Psoas muscle (tissue), 8 donors: ENCODE data around the gene NOP16. TPM values are rescaled to one million over a fixed set of nuclear protein-coding genes. Genes with fewer than 3 reads are reported as not detected.
"Not testable (repeated sequence)": the region's sequence is repeated elsewhere in the genome, so short reads cannot be mapped to it uniquely, and the experiment has no call there.

Source experiments
- ATAC-seq, 4 donors: fragments of 200-7000 bp; cut with Tn5 transposase; one replicate each; pipeline ENCODE4 v1.9.1; 2020; ENCODE audit warnings: moderate library complexity in 3 of 4, mild to moderate bottlenecking in 2 of 4
- DNase-seq, 2 donors: peaks; one replicate each; pipeline ENCODE4 v3.0.0-alpha.2; 2020
- H3K27ac ChIP-seq: fragments of 200-600 bp; one replicate; pipeline ENCODE4 v1.8.0; 2022
- H3K27me3 ChIP-seq, 3 donors: fragments of 200-600 bp in 1 of 3; one replicate each; pipeline versions ENCODE4 v1.6.1 to v1.8.0; 2013 to 2022; ENCODE audit warnings: low read length in 2 of 3, mild to moderate bottlenecking in 2 of 3, moderate library complexity in 1 of 3; ENCODE audit not compliant: insufficient read depth in 3 of 3
- H3K36me3 ChIP-seq, 2 donors: fragments of 200-600 bp in 1 of 2; one replicate each; pipeline versions ENCODE4 v1.6.1 to v1.8.0; 2013 to 2022; ENCODE audit warnings: low read depth in 1 of 2, mild to moderate bottlenecking in 1 of 2, moderate library complexity in 1 of 2; ENCODE audit not compliant: insufficient read depth in 1 of 2
- H3K4me1 ChIP-seq: fragments of 200-600 bp; one replicate; pipeline ENCODE4 v1.8.0; 2022
- H3K4me3 ChIP-seq: fragments of 200-600 bp; one replicate; pipeline ENCODE4 v1.8.0; 2022; ENCODE audit warnings: mild to moderate bottlenecking
- H3K9me3 ChIP-seq: fragments of 200-600 bp; one replicate; pipeline ENCODE4 v1.8.0; 2022
- WGBS, 3 donors: extraction: QIAGEN DNeasy Blood & Tissue Kit; methylation state at CpG; one replicate each; pipeline versions ENCODE4 v1.1.6 to v1.1.7; 2013; 5-methylcytosine and 5-hydroxymethylcytosine counted together
- intact Hi-C, 2 donors: fragments of 100-400 bp; cut with DNase I; formaldehyde crosslinking; loops; one replicate each; pipeline versions ENCODE4 v1.11.0 to v1.14.2; 2022
- polyA plus RNA-seq, 3 donors: library from polyadenylated mRNA; stranded (reverse); fragments of 200-250 nt; gene quantifications; one replicate each; pipeline ENCODE4 v1.2.3, GENCODE V29; 2013
- total RNA-seq, 4 donors: library from RNA; stranded (reverse); fragmentation: NEBNext Ultra II Directional in 2 of 4; extraction: Animal tissue kit (Norgen Biotek cat#: 25700) in 2 of 4; gene quantifications; one replicate each; pipeline versions ENCODE4 v1.2.1 to v1.2.4, GENCODE V29; 2021 to 2023
- TF ChIP-seq, protein P1 (sequence below): fragments of 200-600 bp; IDR thresholded peaks from one replicate; pipeline ENCODE4 v1.8.0; 2022; ENCODE audit warnings: antibody characterized with exemption
- donor health status: healthy with polysubstance abuse.
- donor health status: DM: no; HTN: no; CAD: no; lungs with moderate emphysema.
- donor health status: Bipolar disorder and iron deficiency.
- donor health status: healthy.
- donor health status: DM: yes; HTN: yes; CAD: no.
- donor health status: DM: no; HTN: no; CAD: no.
- donor health status: DM: no; HTN: no; CAD: no.
- donor health status: DM: yes; HTN: yes; CAD: no.

The NOP16 gene
- total and polyA plus RNA-seq, 7 donors: 35.6 to 206 (median 76.2) TPM

DNA sequence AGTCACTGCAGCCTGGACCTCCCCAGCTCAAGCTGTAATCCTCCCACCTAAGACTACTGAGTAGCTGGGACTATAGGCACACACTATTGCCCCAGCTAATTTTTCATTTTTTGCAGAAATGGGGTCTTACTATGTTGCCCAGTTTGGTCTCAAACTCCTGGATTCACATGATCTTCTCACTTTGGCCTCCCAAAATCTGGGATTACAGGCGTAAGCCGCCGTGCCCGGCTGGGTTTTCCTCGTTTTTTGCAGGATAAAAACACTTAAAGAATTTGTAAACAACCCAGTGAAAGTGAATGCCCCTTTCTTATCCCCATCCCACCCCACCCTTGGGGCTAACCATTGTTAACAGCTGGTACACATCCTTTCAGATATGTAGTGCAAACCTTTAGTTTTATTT lies 20.2 kb upstream of the NOP16 start:
- TF ChIP-seq, protein P1, sequence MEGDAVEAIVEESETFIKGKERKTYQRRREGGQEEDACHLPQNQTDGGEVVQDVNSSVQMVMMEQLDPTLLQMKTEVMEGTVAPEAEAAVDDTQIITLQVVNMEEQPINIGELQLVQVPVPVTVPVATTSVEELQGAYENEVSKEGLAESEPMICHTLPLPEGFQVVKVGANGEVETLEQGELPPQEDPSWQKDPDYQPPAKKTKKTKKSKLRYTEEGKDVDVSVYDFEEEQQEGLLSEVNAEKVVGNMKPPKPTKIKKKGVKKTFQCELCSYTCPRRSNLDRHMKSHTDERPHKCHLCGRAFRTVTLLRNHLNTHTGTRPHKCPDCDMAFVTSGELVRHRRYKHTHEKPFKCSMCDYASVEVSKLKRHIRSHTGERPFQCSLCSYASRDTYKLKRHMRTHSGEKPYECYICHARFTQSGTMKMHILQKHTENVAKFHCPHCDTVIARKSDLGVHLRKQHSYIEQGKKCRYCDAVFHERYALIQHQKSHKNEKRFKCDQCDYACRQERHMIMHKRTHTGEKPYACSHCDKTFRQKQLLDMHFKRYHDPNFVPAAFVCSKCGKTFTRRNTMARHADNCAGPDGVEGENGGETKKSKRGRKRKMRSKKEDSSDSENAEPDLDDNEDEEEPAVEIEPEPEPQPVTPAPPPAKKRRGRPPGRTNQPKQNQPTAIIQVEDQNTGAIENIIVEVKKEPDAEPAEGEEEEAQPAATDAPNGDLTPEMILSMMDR: no peak
- Histone ChIP-seq H3K27me3 (no peaks in the 10 kb centered on the region), H3K36me3 (peaks cover 0 to 75% of the 10 kb centered on the region in 2 donors), H3K4me3 (no peak overlapping the region), H3K9me3 (no peaks in the 10 kb centered on the region), H3K4me1 (peaks cover 31% of the 10 kb centered on the region), H3K27ac (no peak overlapping the region)
- 84 to 91% (median 88%) methylated on average over 5 of the region's 5 CpGs for WGBS, 3 donors
- intact Hi-C loops: no loop called here
- no peak for DNase-seq
- ATAC-seq: no peak

DNA sequence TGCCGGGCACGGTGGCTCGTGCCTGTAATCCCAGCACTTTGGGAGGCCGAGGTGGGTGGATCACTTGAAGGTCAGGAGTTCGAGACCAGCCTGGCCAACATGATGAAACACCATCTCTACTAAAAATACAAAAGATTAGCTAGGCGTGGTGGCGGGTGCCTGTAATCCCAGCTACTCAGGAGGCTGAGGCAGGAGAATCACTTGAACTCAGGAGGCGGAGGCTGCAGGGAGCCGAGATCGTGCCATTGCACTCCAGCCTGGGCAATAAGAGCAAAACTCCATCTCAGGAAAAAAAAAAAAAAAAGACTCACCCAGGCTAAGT lies 19.8 kb upstream of the NOP16 start:
- H3K27me3 ChIP-seq, H3K4me3 ChIP-seq, H3K9me3 ChIP-seq, DNase-seq, ATAC-seq, intact Hi-C loops: not testable (repeated sequence)
- H3K4me1 ChIP-seq: peaks cover 27% of the 10 kb centered on the region
- peaks cover 0 to 79% of the 10 kb centered on the region in 2 donors for H3K36me3 ChIP-seq
- WGBS, 3 donors: 69 to 88% (median 83%) methylated on average over 10 of the region's 10 CpGs
- H3K27ac ChIP-seq: peak overlapping the region; percentile 55

DNA sequence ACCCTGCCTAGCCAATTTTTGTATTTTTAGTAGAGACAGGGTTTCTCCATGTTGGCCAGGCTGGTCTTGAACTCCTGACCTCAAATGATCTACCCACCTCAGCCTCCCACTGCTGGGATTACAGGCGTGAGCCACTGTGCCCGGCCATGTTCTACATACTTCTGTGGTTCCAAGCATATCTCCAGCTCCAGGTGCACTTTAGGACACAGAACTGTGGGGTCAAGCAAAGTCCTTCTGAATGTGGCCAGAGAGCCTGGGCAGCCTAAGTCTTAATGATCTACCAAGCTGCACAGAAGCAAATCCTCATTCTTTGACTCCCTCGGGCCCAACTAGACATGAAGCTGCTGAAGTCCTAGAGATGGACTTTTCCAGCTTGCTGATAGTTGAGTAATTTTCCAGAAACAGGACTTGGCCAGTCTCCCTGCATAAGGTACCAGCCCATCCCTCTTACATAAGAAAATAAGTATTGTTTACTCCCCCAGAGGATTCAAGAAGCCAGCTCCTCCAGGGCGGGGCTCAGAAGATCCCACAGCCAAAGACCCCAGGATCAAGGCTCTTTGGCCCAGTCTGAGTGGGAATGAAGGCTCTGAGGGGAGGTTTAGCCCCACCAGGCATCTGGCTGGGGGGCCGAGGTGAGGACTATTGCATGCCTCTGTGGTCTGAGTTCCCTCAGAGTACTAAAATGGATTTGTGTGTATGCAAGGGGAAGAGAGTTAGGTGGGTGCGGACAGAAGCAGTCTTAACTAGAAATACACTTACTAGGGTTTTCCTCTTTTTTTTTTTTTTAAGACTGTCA lies 19.3 kb upstream of the NOP16 start:
- ATAC-seq: peak in 3 of 4 donors; percentile 21 to 51 (median 29)
- no peak for DNase-seq
- intact Hi-C loops: no loop called here
- TF ChIP-seq, protein P1: no peak
- H3K27ac ChIP-seq: peak overlapping the region; percentile 55
- H3K4me1 ChIP-seq: peaks cover 22% of the 10 kb centered on the region
- H3K36me3 ChIP-seq: peaks cover 0 to 79% of the 10 kb centered on the region in 2 donors
- no peaks in the 10 kb centered on the region for H3K27me3 ChIP-seq
- WGBS, 3 donors: 58 to 59% (median 58%) methylated on average over 6 of the region's 6 CpGs
- H3K4me3 ChIP-seq: no peak overlapping the region
- no peaks in the 10 kb centered on the region for H3K9me3 ChIP-seq

DNA sequence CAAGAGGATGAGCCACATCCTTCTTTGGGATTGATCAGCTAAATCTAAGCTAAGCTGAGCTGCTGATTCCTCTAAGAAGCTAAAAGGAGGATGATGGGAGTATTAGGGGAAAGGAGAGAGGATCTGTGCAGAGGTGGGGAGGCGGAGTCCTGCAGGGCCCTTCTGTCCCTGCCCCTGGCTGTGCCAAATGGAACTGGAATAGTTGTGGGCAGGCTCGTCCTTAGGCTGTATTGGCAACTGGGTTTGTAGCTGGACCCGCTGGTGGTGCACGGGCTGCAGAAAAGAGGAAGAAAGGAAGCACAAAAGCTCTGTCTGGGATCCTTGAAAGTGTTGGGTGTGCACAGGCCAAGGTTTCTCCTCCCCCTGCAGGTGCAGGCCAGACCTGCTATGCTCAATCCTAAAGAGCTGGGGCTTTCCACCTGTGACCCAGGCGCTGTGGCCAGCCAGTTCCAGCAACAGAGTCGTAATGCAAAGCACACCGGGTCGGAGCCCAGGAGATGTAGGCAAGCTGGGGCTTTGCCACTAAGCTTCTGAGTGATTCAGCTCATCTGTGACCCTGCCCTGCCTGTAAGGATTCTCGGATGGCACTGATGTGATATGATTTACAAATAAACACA lies 18.1 kb upstream of the NOP16 start:
- Histone ChIP-seq H3K4me1 (peaks cover 17% of the 10 kb centered on the region), H3K27me3 (no peaks in the 10 kb centered on the region), H3K4me3 (no peak overlapping the region), H3K27ac (no peak overlapping the region), H3K9me3 (no peaks in the 10 kb centered on the region), H3K36me3 (peaks cover 0 to 85% of the 10 kb centered on the region in 2 donors)
- 75 to 92% (median 80%) methylated on average over 9 of the region's 9 CpGs for WGBS, 3 donors
- DNase-seq (no peak), ATAC-seq (no peak)
- TF ChIP-seq, protein P1: no peak
- intact Hi-C loops: no loop called here

DNA sequence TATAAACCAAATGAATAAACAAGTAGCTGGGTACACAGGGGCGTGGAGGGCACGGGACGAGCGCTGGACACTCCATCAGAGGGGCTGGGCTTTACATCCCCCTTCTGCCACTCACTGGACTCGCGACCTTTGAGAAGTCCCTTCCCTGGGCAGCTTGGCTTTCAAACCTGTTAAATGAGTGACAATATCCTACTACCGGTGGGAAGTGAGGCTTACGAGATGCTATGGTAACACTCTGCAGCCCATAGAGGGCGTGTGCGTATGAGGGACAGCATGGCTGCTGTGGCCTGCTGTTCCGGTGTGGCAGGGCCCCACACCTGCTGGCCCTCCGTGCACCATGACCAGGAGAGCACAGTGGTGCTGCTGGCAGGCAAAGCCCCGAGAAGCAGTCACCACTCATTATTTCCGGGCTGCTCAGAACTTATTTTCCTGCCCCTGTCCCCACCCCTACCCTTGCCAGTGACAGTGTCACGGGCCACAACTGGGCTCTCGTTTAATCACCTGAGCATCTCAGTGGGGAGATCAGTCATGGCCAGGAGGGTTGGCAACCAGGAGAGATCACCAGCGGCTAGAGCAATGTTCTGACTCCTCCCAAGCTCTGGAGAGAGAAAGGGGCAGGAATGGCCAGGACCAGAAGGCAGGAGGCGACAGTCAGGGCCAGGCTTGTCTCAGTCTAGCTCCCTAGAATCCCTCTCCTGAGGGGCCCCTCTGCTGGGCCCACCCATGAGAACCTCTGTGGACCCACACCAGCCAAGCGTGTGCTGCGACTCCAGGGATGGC lies 17.4 kb upstream of the NOP16 start:
- Histone ChIP-seq H3K36me3 (peaks cover 0 to 90% of the 10 kb centered on the region in 2 donors), H3K4me1 (peaks cover 11% of the 10 kb centered on the region), H3K27ac (no peak overlapping the region), H3K9me3 (no peaks in the 10 kb centered on the region), H3K27me3 (no peaks in the 10 kb centered on the region), H3K4me3 (no peak overlapping the region)
- ATAC-seq: peak in 1 of 4 donors; percentile 26
- intact Hi-C loops: no loop called here
- TF ChIP-seq, protein P1: no peak
- no peak for DNase-seq
- WGBS, 3 donors: 81 to 84% (median 83%) methylated on average over 20 of the region's 20 CpGs
